NAMALWA (cell line): ENCODE data around the gene ANO1.
A peak's percentile ranks its signal among the peaks of the same experiment; 100 is the strongest.
"Not testable (repeated sequence)": the region's sequence is repeated elsewhere in the genome, so short reads cannot be mapped to it uniquely, and the experiment has no call there.

Experiments used
- DNase-seq: peaks from one replicate; pipeline ENCODE4 v3.0.0-alpha.2; 2015; ENCODE audit warnings: low spot score

ANO1 gene

GRCh38 chr11:70191495-70192140, 113.5 kb downstream of the ANO1 start:
- DNase-seq, result peak; percentile 38

- no peak for DNase-seq
Observed at GRCh38 chr11:70192666-70193410, 114.7 kb downstream of the ANO1 start.

GRCh38 chr11:70193411-70194292, 115.5 kb downstream of the ANO1 start:
- no peak for DNase-seq

GRCh38 chr11:70194792-70195791, 117.0 kb downstream of the ANO1 start:
- DNase-seq, result no peak

GRCh38 chr11:70200212-70200844, 122.2 kb downstream of the ANO1 start:
- no peak for DNase-seq

GRCh38 chr11:70201047-70201446, 122.9 kb downstream of the ANO1 start:
- not testable (repeated sequence) for DNase-seq

- DNase-seq, result peak; percentile 26
Observed at GRCh38 chr11:70201882-70202861, 124.1 kb downstream of the ANO1 start.

GRCh38 chr11:70202920-70203750, 125.0 kb downstream of the ANO1 start, which contains the start of gene FADD:
Gene FADD, plus strand, starts transcription at chr11:70203296. Its CDS starts 164 bp downstream, at chr11:70203460.
- peak; percentile 97 for DNase-seq

- peak; percentile 66 for DNase-seq
Observed at GRCh38 chr11:70203751-70204465, 125.8 kb downstream of the ANO1 start.

- no peak for DNase-seq
Observed at GRCh38 chr11:70204466-70204799, 126.3 kb downstream of the ANO1 start.

- DNase-seq, result no peak
Observed at GRCh38 chr11:70205049-70205725, 127.1 kb downstream of the ANO1 start.

- no peak for DNase-seq
Observed at GRCh38 chr11:70205766-70206165, 127.6 kb downstream of the ANO1 start.

- DNase-seq, result no peak
Observed at GRCh38 chr11:70206226-70206981, 128.3 kb downstream of the ANO1 start.

- no peak for DNase-seq
Observed at GRCh38 chr11:70206982-70207376, 128.9 kb downstream of the ANO1 start.

- no peak for DNase-seq
Observed at GRCh38 chr11:70207531-70208131, 129.5 kb downstream of the ANO1 start.

GRCh38 chr11:70209391-70209912, 131.3 kb downstream of the ANO1 start:
- DNase-seq, result no peak
